Measurements from ENCODE around the gene LMF1.
"Not testable (repeated sequence)": the region's sequence is repeated elsewhere in the genome, so short reads cannot be mapped to it uniquely, and the experiment has no call there.

The LMF1 gene

GRCh38 chr16:847151-847550 is 123.6 kb downstream of the LMF1 start:
- Histone ChIP-seq H3K4me1 (ENCODE audit: control insufficient read depth, insufficient read depth, low read length) (no peaks in the 10 kb centered on the region), H3K27ac (ENCODE audit: low read depth, low read length) (no peak overlapping the region), H3K27me3 (ENCODE audit: control insufficient read depth, insufficient read depth, low read length) (no peaks in the 10 kb centered on the region), H3K36me3 (ENCODE audit: control insufficient read depth, insufficient read depth, low read length) (no peaks in the 10 kb centered on the region), H3K9ac (ENCODE audit: low read length) (no peak overlapping the region), H3K4me3 (ENCODE audit: low read length) (no peak overlapping the region)

GRCh38 chr16:845351-845745 is 125.4 kb downstream of the LMF1 start:
- Histone ChIP-seq H3K36me3 (ENCODE audit: control insufficient read depth, insufficient read depth, low read length) (no peaks in the 10 kb centered on the region), H3K9ac (ENCODE audit: low read length) (no peak overlapping the region), H3K27ac (ENCODE audit: low read depth, low read length) (no peak overlapping the region), H3K4me1 (ENCODE audit: control insufficient read depth, insufficient read depth, low read length) (no peaks in the 10 kb centered on the region), H3K27me3 (ENCODE audit: control insufficient read depth, insufficient read depth, low read length) (no peaks in the 10 kb centered on the region), H3K4me3 (ENCODE audit: low read length) (no peak overlapping the region)

GRCh38 chr16:844638-845350 is 126.0 kb downstream of the LMF1 start:
- H3K4me1 ChIP-seq (ENCODE audit: control insufficient read depth, insufficient read depth, low read length): no peaks in the 10 kb centered on the region
- no peaks in the 10 kb centered on the region for H3K27me3 ChIP-seq (ENCODE audit: control insufficient read depth, insufficient read depth, low read length)
- no peaks in the 10 kb centered on the region for H3K36me3 ChIP-seq (ENCODE audit: control insufficient read depth, insufficient read depth, low read length)
- H3K9ac ChIP-seq (ENCODE audit: low read length): no peak overlapping the region
- no peak overlapping the region for H3K4me3 ChIP-seq (ENCODE audit: low read length)
- H3K27ac ChIP-seq (ENCODE audit: low read depth, low read length): no peak overlapping the region

- H3K4me3 ChIP-seq (ENCODE audit: low read length): no peak overlapping the region
- H3K36me3 ChIP-seq (ENCODE audit: control insufficient read depth, insufficient read depth, low read length): no peaks in the 10 kb centered on the region
- H3K4me1 ChIP-seq (ENCODE audit: control insufficient read depth, insufficient read depth, low read length): no peaks in the 10 kb centered on the region
- no peak overlapping the region for H3K9ac ChIP-seq (ENCODE audit: low read length)
- H3K27ac ChIP-seq (ENCODE audit: low read depth, low read length): no peak overlapping the region
- no peaks in the 10 kb centered on the region for H3K27me3 ChIP-seq (ENCODE audit: control insufficient read depth, insufficient read depth, low read length)
Observed at GRCh38 chr16:843771-844170, 127.0 kb downstream of the LMF1 start.

GRCh38 chr16:842711-843560 is 127.8 kb downstream of the LMF1 start:
- Histone ChIP-seq H3K9ac (ENCODE audit: low read length) (no peak overlapping the region), H3K36me3 (ENCODE audit: control insufficient read depth, insufficient read depth, low read length) (no peaks in the 10 kb centered on the region), H3K4me3 (ENCODE audit: low read length) (no peak overlapping the region), H3K4me1 (ENCODE audit: control insufficient read depth, insufficient read depth, low read length) (no peaks in the 10 kb centered on the region), H3K27ac (ENCODE audit: low read depth, low read length) (no peak overlapping the region), H3K27me3 (ENCODE audit: control insufficient read depth, insufficient read depth, low read length) (no peaks in the 10 kb centered on the region)

- no peaks in the 10 kb centered on the region for H3K36me3 ChIP-seq (ENCODE audit: control insufficient read depth, insufficient read depth, low read length)
- H3K4me1 ChIP-seq (ENCODE audit: control insufficient read depth, insufficient read depth, low read length): no peaks in the 10 kb centered on the region
- H3K4me3 ChIP-seq (ENCODE audit: low read length): no peak overlapping the region
- no peak overlapping the region for H3K9ac ChIP-seq (ENCODE audit: low read length)
- H3K27me3 ChIP-seq (ENCODE audit: control insufficient read depth, insufficient read depth, low read length): no peaks in the 10 kb centered on the region
- no peak overlapping the region for H3K27ac ChIP-seq (ENCODE audit: low read depth, low read length)
Observed at GRCh38 chr16:842061-842476, 128.7 kb downstream of the LMF1 start.

- no peak overlapping the region for H3K27ac ChIP-seq (ENCODE audit: low read depth, low read length)
- no peaks in the 10 kb centered on the region for H3K27me3 ChIP-seq (ENCODE audit: control insufficient read depth, insufficient read depth, low read length)
- H3K9ac ChIP-seq (ENCODE audit: low read length): no peak overlapping the region
Observed at GRCh38 chr16:841455-842060, 129.2 kb downstream of the LMF1 start.

GRCh38 chr16:840561-841454 is 130.0 kb downstream of the LMF1 start:
- Histone ChIP-seq H3K4me3 (ENCODE audit: low read length) (no peak overlapping the region), H3K36me3 (ENCODE audit: control insufficient read depth, insufficient read depth, low read length) (no peaks in the 10 kb centered on the region), H3K27me3 (ENCODE audit: control insufficient read depth, insufficient read depth, low read length) (no peaks in the 10 kb centered on the region), H3K27ac (ENCODE audit: low read depth, low read length) (no peak overlapping the region), H3K4me1 (ENCODE audit: control insufficient read depth, insufficient read depth, low read length) (no peaks in the 10 kb centered on the region), H3K9ac (ENCODE audit: low read length) (no peak overlapping the region)

More at GRCh38 chr16:841455-842060, 129.2 kb downstream of the LMF1 start:
- Histone ChIP-seq H3K36me3 (ENCODE audit: control insufficient read depth, insufficient read depth, low read length) (no peaks in the 10 kb centered on the region), H3K4me3 (ENCODE audit: low read length) (no peak overlapping the region), H3K4me1 (ENCODE audit: control insufficient read depth, insufficient read depth, low read length) (no peaks in the 10 kb centered on the region)

GRCh38 chr16:839643-840408 is 131.0 kb downstream of the LMF1 start:
- H3K36me3 ChIP-seq (ENCODE audit: control insufficient read depth, insufficient read depth, low read length): no peaks in the 10 kb centered on the region

GRCh38 chr16:838741-839140 is 132.0 kb downstream of the LMF1 start:
- H3K27me3 ChIP-seq (ENCODE audit: control insufficient read depth, insufficient read depth, low read length): no peaks in the 10 kb centered on the region

More at GRCh38 chr16:839643-840408, 131.0 kb downstream of the LMF1 start:
- Histone ChIP-seq H3K4me3 (ENCODE audit: low read length) (no peak overlapping the region), H3K27ac (ENCODE audit: low read depth, low read length) (no peak overlapping the region), H3K9ac (ENCODE audit: low read length) (no peak overlapping the region), H3K27me3 (ENCODE audit: control insufficient read depth, insufficient read depth, low read length) (no peaks in the 10 kb centered on the region), H3K4me1 (ENCODE audit: control insufficient read depth, insufficient read depth, low read length) (no peaks in the 10 kb centered on the region)

GRCh38 chr16:836822-837221 is 134.0 kb downstream of the LMF1 start:
- not testable (repeated sequence) for H3K4me1 ChIP-seq (ENCODE audit: control insufficient read depth, insufficient read depth, low read length); H3K4me3 ChIP-seq (ENCODE audit: low read length); H3K9ac ChIP-seq (ENCODE audit: low read length); H3K36me3 ChIP-seq (ENCODE audit: control insufficient read depth, insufficient read depth, low read length); H3K27ac ChIP-seq (ENCODE audit: low read depth, low read length); H3K27me3 ChIP-seq (ENCODE audit: control insufficient read depth, insufficient read depth, low read length)

More at GRCh38 chr16:838741-839140, 132.0 kb downstream of the LMF1 start:
- Histone ChIP-seq H3K4me3 (ENCODE audit: low read length) (no peak overlapping the region), H3K27ac (ENCODE audit: low read depth, low read length) (no peak overlapping the region), H3K9ac (ENCODE audit: low read length) (no peak overlapping the region), H3K4me1 (ENCODE audit: control insufficient read depth, insufficient read depth, low read length) (no peaks in the 10 kb centered on the region), H3K36me3 (ENCODE audit: control insufficient read depth, insufficient read depth, low read length) (no peaks in the 10 kb centered on the region)

Measured in rectal smooth muscle tissue (tissue), 1 donor.